HepG2 (cell line): Measurements from ENCODE around the gene PPOX. TPM values are rescaled to one million over a fixed set of nuclear protein-coding genes. Genes with fewer than 3 reads are reported as not detected.

Experiments
- FOSL1 ChIP-seq: sonication (generic); formaldehyde crosslinking; IDR thresholded peaks from 2 replicates; pipeline ENCODE4 v1.9.0; 2021; ENCODE audit warnings: missing genetic modification reagents, borderline replicate concordance
- NFKB2 ChIP-seq: sonication (generic); formaldehyde crosslinking; IDR thresholded peaks from 2 replicates; pipeline ENCODE4 v1.4.0; 2020; ENCODE audit warnings: missing genetic modification reagents, borderline replicate concordance
- RBM39 ChIP-seq: fragments of 200-400 bp; formaldehyde crosslinking; IDR thresholded peaks from one replicate; pipeline ENCODE4 v1.6.1; 2018; ENCODE audit warnings: antibody characterized with exemption, mild to moderate bottlenecking, low read depth, low read length; ENCODE audit not compliant: poor library complexity, severe bottlenecking
- RELA ChIP-seq: sonication (generic); formaldehyde crosslinking; IDR thresholded peaks from 2 replicates; pipeline ENCODE4 v1.4.0; 2020; ENCODE audit warnings: missing genetic modification reagents
- RFXANK ChIP-seq: IDR thresholded peaks from 2 replicates; pipeline ENCODE4 v1.6.1; 2016
- ZNF253 ChIP-seq: sonication (generic); formaldehyde crosslinking; IDR thresholded peaks from 2 replicates; pipeline ENCODE4 v1.8.0; 2022; ENCODE audit warnings: mild to moderate bottlenecking, missing genetic modification reagents, borderline replicate concordance
- ZNF274 ChIP-seq: sonication (generic); formaldehyde crosslinking; IDR thresholded peaks from 2 replicates; pipeline ENCODE4 v1.5.1; 2020; ENCODE audit warnings: mild to moderate bottlenecking, missing genetic modification reagents
- ZNF441 ChIP-seq: sonication (generic); formaldehyde crosslinking; IDR thresholded peaks from 2 replicates; pipeline ENCODE4 v1.7.0; 2021; ENCODE audit warnings: missing genetic modification reagents, borderline replicate concordance
- ZNF549 ChIP-seq: sonication (generic); formaldehyde crosslinking; IDR thresholded peaks from 2 replicates; pipeline ENCODE4 v1.5.0; 2020; ENCODE audit warnings: missing genetic modification reagents
- polyA plus RNA-seq, 8 experiments: library from polyadenylated mRNA; depleted of rRNA in 3 of 8; stranded (reverse) in 7 of 8; unstranded in 1 of 8; fragments of >200 nt; fragmentation: Illumina TruSeq in 4 of 8; extraction: Trizol in 4 of 8; gene quantifications; 2 replicates each; pipeline versions ENCODE4 v1.2.1 to v1.2.3, GENCODE V29; 2011 to 2016; ENCODE audit warnings: low read depth in 4 of 8, missing spikeins in 1 of 8, mixed read lengths in 1 of 8; ENCODE audit not compliant: insufficient read depth in 1 of 8
- total RNA-seq, 5 experiments: library from RNA; depleted of rRNA; stranded (reverse); fragments of >200 nt; fragmentation: Illumina TruSeq; extraction: Trizol; gene quantifications; 2 replicates each; pipeline ENCODE4 v1.2.3, GENCODE V29; 2016; ENCODE audit warnings: low read depth in 1 of 5
- TF ChIP-seq, protein P1 (sequence below): sonication (generic); formaldehyde crosslinking; IDR thresholded peaks from 2 replicates; pipeline ENCODE4 v1.4.0; 2020; ENCODE audit warnings: missing genetic modification reagents
- TF ChIP-seq, protein P2 (sequence below): sonication (generic); formaldehyde crosslinking; conservative IDR thresholded peaks from 2 replicates; pipeline ENCODE4 v1.8.0; 2022; ENCODE audit warnings: mild to moderate bottlenecking, moderate library complexity, missing genetic modification reagents
- TF ChIP-seq, protein P3 (sequence below): sonication (generic); formaldehyde crosslinking; IDR thresholded peaks from 2 replicates; pipeline ENCODE4 v1.5.0; 2020; ENCODE audit warnings: missing genetic modification reagents
- TF ChIP-seq, protein P4 (sequence below): sonication (generic); formaldehyde crosslinking; IDR thresholded peaks from one replicate; pipeline ENCODE4 v1.5.1; 2020; ENCODE audit warnings: mild to moderate bottlenecking, missing genetic modification reagents; ENCODE audit errors: not compliant biosample characterization
- TF ChIP-seq, protein P5 (sequence below): sonication (generic); formaldehyde crosslinking; conservative IDR thresholded peaks from 2 replicates; pipeline ENCODE4 v1.8.1; 2023; ENCODE audit warnings: missing genetic modification reagents

Gene PPOX
- total and polyA plus RNA-seq, 2 of the 13 experiments (the other 11 are each of a cell fraction or from before 2014, with no cell fraction given): 15.5 to 27.7 TPM

DNA sequence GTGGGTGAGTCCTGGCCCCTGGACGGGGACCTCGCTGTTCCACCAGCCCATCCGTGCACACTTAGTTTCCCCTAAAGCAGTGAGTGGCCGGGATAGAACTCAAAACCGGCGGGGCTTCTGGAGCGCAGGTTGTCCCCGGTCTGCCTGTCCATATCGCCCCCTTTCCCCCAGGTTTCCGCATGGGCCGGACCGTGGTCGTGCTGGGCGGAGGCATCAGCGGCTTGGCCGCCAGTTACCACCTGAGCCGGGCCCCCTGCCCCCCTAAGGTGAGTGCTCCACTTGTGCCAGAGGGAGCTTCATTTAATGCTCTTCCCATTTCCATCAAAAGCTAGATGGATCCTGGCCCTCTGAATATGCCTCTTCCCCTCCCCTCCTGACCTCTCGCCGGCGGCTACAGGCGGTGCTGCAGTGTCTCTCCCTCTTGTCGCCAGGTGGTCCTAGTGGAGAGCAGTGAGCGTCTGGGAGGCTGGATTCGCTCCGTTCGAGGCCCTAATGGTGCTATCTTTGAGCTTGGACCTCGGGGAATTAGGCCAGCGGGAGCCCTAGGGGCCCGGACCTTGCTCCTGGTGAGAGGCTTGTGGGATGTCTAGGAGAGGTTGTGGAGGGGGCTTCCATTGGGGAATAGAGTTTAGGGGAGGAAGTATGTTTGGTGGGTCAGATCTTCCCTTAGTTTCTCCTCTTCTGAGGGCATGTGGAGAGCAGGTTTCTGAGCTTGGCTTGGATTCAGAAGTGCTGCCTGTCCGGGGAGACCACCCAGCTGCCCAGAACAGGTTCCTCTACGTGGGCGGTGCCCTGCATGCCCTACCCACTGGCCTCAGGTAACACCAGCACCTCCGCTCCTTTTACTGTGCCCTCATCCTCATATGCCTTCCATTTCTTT lies 683 bp downstream of the PPOX start (continued):
- TF ChIP-seq FOSL1 (no peak), RFXANK (CRISPR knock-in tag) (no peak), ZNF549 (CRISPR knock-in tag) (no peak), RBM39 (peak; percentile 44), RELA (no peak), ZNF441 (CRISPR knock-in tag) (no peak), ZNF253 (CRISPR knock-in tag) (no peak), NFKB2 (0 out of 2 replicates have a peak, but pooled peaks have one; percentile 20), ZNF274 (CRISPR knock-in tag) (no peak)
- TF ChIP-seq, protein P1, sequence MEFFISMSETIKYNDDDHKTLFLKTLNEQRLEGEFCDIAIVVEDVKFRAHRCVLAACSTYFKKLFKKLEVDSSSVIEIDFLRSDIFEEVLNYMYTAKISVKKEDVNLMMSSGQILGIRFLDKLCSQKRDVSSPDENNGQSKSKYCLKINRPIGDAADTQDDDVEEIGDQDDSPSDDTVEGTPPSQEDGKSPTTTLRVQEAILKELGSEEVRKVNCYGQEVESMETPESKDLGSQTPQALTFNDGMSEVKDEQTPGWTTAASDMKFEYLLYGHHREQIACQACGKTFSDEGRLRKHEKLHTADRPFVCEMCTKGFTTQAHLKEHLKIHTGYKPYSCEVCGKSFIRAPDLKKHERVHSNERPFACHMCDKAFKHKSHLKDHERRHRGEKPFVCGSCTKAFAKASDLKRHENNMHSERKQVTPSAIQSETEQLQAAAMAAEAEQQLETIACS (CRISPR knock-in tag): no peak
- TF ChIP-seq, protein P2, sequence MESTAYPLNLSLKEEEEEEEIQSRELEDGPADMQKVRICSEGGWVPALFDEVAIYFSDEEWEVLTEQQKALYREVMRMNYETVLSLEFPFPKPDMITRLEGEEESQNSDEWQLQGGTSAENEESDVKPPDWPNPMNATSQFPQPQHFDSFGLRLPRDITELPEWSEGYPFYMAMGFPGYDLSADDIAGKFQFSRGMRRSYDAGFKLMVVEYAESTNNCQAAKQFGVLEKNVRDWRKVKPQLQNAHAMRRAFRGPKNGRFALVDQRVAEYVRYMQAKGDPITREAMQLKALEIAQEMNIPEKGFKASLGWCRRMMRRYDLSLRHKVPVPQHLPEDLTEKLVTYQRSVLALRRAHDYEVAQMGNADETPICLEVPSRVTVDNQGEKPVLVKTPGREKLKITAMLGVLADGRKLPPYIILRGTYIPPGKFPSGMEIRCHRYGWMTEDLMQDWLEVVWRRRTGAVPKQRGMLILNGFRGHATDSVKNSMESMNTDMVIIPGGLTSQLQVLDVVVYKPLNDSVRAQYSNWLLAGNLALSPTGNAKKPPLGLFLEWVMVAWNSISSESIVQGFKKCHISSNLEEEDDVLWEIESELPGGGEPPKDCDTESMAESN (CRISPR knock-in tag): peak; percentile 12; the same call in 1 of the 2 replicates
- TF ChIP-seq, protein P3, sequence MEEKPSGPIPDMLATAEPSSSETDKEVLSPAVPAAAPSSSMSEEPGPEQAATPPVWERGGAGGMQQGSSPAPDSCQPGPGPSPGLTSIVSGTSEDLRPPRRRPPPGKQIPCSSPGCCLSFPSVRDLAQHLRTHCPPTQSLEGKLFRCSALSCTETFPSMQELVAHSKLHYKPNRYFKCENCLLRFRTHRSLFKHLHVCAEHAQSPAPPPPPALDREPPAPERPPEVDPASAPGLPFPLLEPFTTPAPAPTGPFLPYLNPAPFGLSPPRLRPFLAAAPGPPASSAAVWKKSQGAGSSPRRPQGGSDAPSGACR (CRISPR knock-in tag): no peak
- TF ChIP-seq, protein P4, sequence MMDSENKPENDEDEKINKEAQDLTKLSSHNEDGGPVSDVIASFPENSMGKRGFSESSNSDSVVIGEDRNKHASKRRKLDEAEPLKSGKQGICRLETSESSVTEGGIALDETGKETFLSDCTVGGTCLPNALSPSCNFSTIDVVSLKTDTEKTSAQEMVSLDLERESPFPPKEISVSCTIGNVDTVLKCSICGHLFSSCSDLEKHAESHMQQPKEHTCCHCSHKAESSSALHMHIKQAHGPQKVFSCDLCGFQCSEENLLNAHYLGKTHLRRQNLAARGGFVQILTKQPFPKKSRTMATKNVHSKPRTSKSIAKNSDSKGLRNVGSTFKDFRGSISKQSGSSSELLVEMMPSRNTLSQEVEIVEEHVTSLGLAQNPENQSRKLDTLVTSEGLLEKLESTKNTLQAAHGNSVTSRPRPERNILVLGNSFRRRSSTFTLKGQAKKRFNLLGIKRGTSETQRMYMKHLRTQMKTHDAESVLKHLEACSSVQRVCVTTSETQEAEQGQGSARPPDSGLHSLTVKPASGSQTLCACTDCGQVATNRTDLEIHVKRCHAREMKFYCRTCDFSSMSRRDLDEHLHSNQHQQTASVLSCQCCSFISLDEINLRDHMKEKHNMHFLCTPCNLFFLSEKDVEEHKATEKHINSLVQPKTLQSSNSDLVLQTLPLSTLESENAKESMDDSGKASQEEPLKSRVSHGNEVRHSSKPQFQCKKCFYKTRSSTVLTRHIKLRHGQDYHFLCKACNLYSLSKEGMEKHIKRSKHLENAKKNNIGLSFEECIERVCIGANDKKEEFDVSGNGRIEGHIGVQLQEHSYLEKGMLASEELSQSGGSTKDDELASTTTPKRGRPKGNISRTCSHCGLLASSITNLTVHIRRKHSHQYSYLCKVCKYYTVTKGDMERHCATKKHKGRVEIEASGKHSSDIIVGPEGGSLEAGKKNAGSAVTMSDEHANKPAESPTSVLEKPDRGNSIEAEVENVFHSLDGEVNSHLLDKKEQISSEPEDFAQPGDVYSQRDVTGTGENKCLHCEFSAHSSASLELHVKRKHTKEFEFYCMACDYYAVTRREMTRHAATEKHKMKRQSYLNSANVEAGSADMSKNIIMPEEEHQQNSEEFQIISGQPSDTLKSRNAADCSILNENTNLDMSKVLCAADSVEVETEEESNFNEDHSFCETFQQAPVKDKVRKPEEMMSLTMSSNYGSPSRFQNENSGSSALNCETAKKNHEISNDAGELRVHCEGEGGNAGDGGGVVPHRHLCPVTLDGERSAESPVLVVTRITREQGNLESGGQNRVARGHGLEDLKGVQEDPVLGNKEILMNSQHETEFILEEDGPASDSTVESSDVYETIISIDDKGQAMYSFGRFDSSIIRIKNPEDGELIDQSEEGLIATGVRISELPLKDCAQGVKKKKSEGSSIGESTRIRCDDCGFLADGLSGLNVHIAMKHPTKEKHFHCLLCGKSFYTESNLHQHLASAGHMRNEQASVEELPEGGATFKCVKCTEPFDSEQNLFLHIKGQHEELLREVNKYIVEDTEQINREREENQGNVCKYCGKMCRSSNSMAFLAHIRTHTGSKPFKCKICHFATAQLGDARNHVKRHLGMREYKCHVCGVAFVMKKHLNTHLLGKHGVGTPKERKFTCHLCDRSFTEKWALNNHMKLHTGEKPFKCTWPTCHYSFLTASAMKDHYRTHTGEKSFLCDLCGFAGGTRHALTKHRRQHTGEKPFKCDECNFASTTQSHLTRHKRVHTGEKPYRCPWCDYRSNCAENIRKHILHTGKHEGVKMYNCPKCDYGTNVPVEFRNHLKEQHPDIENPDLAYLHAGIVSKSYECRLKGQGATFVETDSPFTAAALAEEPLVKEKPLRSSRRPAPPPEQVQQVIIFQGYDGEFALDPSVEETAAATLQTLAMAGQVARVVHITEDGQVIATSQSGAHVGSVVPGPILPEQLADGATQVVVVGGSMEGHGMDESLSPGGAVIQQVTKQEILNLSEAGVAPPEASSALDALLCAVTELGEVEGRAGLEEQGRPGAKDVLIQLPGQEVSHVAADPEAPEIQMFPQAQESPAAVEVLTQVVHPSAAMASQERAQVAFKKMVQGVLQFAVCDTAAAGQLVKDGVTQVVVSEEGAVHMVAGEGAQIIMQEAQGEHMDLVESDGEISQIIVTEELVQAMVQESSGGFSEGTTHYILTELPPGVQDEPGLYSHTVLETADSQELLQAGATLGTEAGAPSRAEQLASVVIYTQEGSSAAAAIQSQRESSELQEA (CRISPR knock-in tag): no peak
- TF ChIP-seq, protein P5, sequence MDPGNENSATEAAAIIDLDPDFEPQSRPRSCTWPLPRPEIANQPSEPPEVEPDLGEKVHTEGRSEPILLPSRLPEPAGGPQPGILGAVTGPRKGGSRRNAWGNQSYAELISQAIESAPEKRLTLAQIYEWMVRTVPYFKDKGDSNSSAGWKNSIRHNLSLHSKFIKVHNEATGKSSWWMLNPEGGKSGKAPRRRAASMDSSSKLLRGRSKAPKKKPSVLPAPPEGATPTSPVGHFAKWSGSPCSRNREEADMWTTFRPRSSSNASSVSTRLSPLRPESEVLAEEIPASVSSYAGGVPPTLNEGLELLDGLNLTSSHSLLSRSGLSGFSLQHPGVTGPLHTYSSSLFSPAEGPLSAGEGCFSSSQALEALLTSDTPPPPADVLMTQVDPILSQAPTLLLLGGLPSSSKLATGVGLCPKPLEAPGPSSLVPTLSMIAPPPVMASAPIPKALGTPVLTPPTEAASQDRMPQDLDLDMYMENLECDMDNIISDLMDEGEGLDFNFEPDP: 0 out of 2 replicates have a peak, but pooled peaks have one; percentile 17
